Skin epidermis (tissue), 12 donors: ENCODE results near the gene SMC3.
"Not testable (repeated sequence)": the region's sequence is repeated elsewhere in the genome, so short reads cannot be mapped to it uniquely, and the experiment has no call there.

Experiments
- H3K27ac ChIP-seq, 21 experiments: fragments of 200-600 bp; sonication (generic) in 11 of 21; one replicate each; pipeline ENCODE4 v1.5.0; 2020; ENCODE audit warnings: mild to moderate bottlenecking in 3 of 21, inconsistent platforms in 2 of 21, moderate library complexity in 2 of 21
- H3K4me3 ChIP-seq, 7 experiments: fragments of 200-600 bp; sonication (generic) in 2 of 7; one replicate each; pipeline ENCODE4 v1.5.0; 2020; ENCODE audit warnings: inconsistent platforms in 2 of 7, mild to moderate bottlenecking in 2 of 7, moderate library complexity in 1 of 7

SMC3 gene

DNA sequence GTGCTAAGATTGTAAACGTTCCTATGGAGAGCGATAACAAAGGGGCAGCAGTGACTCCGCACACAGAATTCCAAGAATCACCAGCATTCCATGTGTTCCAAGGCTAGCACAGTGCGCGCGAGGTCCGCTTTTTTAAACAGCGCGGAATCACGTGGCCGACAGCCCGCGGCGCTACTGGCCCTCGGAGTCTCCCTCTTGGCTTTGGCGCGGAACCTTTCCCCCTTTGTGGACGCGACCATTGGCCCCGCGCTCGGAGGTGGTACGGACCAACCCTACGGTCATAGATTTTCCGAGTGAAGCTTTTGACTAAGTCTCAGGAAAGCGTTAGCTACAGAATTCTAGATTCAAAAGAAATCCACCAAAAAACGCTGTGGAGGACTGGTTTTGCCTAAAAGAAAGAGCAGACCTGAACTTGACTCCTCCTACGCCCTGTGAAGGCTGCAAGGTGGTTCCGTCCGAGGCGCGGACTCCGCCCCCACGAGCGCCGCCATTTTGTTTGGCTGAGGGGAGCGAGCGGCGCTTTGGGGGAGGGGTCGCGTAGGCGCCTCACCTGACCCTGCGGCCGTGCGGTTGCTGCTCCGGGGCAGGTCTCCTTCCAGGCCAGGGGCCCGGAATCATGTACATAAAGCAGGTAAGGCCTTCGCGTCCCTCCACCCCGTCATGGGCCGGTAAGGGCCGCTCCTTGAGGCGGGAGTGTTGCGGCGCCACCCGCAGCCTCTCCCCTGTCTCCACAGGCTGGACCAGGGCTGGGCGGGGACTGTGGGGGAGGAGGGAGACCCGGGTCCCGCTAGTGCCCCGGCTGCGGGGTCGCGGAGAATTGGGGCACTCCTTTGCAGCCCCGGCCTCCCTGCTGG lies at the start of gene SMC3:
SMC3 (plus strand) TSS at position 495 of the 854 bp plus-strand sequence; CDS start at position 617, 122 bp downstream.
- H3K27ac ChIP-seq = peak within 1 kb of the TSS; percentile 83 to 98 (median 93)
- H3K4me3 ChIP-seq = peak within 1 kb of the TSS; percentile 83 to 99 (median 96)

DNA sequence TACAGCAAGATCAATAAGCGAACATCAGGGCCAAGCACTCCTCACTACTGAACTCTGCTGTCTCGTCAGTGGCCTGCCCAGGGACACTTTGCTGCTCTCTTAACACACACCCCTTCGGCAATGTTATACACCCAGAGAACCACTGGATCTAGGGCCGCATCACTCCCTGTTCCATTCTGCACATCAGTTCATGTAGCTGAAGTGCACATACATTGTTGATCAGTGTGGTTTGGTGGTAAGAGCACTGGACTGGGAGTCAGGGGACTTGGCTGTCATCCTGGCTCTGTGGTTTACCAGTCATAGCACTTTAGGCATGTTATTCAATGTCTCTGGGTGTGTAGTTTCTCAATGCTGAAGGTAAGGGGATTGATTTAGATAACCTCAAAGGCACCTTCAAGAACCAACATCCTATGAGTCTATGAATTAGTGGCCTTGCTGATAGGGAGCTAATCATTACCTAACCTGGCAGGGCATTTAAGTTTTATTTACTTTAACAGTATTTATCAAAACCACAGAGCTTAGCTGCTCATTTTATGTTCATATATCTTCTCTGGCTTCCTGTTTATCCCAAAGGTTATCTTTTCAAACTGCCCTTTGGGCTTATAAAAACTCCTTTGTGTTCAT lies 45.0 kb upstream of the SMC3 start:
- H3K4me3 ChIP-seq = no peak overlapping the region
- no peak overlapping the region for H3K27ac ChIP-seq

DNA sequence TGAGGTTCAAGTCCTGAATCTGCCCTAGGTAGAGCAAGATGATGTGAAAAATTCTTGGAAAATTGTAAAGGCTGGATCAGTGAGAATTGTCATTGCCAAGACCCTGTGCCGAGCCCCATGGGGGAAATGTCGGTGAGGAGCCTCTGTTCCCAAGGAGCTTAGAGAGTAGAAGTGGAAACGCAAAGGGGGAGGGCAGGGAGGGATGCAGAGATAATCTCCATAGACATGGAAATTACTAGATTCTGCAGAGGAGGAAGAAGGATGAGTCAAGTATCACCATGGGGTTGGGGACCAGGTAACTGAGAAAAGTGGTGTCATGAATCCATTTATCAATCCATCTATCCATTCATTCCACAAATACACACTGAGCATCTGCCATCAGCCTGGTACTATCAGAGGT lies 43.8 kb upstream of the SMC3 start:
- H3K4me3 ChIP-seq = no peak overlapping the region
- H3K27ac ChIP-seq = no peak overlapping the region

DNA sequence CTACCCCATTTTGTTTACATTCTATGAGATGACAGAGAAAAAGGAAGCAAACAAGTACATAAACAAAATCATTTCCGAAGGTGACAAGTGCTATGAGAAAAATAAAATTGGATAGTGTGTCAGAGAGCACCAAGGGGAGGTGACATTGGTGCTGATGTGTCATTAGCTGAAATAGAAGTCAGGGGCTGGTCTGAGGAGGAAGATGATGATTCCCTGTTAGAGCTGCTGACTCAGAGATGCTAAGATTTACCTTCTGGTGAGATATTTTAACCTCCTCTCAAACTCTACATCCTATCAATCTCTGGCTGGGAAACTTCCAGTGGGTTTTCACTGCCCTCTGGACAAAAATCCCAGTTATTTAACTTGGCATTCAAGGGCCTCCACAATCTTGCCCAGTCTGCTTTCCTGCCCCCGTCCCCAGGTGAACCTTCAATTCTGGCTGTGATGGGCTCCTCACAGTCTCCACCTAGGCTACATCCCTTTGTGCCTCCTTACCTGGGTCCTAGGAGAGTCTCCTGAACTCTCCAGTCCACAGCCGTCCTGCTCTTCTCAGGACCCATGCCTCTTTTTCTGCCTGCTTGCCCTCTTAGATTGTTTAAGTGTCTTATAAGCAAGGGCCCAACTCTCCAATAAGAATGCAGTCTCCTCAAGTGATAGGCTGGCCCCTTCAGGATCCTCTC lies 43.2 kb upstream of the SMC3 start:
- no peak overlapping the region for H3K27ac ChIP-seq
- no peak overlapping the region for H3K4me3 ChIP-seq

DNA sequence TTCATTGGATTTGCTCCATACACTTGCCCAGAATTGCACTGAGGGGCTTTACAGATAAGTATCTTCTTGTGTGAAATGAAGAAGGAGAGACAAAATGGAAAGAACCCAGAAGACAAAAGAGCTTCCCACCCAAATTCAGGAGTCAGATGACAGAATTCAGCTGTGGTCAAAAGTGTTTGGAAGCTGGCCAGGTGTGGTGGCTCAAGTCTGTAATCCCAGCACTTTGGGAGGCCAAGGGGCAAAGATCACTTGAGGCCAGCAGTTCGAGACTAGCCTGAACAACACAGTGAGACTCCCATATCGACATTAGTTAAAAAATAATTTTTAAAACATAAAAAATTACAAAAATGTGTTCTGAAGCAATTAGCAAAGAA lies 42.6 kb upstream of the SMC3 start:
- no peak overlapping the region for H3K27ac ChIP-seq

DNA sequence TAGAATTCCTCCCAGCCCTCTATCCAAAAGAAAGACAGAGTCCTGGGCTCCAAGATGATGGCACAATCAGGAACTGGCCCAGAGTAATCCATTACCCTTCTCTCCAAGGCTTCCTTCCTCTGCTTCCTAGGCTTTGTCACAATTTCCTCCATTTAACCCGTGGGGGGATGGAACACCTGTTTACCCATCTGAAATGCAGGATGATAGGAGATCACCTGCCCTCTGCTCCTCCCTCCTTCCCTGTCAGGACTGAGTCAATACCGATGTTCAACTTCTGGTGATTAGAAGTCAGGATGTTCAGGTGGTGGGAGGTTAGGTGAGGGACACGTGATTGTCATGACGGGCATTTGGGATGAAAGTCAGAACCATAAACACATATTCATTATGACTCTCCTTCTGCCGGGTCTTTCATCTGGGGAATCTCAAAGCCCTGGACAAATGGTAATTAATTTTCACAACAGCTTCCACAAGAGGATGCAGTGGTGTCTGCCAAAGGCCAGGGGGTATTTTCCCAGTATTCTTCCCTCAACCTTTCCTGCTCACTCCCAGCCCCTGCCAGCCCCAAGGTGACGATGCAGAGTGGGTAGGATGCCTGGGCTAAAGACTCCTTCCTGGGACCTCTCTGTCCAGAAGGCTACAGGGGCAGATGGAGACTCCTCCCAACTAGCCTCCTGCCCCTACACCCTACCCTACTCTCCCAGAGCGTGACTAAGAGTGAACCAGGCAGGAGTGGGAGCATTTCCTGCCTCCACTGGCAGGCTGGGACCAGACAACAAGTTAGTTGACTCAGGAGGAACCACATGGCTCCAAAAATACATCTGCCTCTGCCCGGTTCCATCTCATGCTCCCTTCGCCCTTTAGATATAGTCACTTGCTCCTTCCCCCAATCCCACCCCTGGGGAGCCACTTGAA lies 41.9 kb upstream of the SMC3 start:
- H3K27ac ChIP-seq = no peak overlapping the region
- H3K4me3 ChIP-seq = no peak overlapping the region

More for the DNA sequence above, 42.6 kb upstream of the SMC3 start:
- no peak overlapping the region for H3K4me3 ChIP-seq

DNA sequence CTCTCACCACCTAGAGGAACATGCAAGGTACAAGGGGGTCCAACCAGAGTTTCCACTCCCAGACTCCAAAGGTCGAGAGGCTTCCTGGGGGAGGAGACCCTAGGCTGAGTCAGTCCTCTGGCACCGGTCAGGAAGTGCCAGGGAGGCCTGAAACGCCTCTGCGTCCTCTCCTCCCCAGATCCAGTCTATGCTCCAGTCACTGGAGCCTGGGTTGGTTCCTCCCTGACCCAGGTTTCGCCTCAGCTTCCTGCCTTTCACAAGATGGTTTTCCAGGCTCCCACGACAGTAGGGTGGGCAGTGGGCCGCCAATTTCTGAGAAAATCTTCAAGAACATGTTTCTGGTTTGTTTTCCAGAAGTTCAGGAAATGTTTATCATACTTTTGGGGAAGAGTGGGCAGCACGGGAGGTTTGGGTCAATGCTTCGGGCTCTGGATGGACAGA lies 39.7 kb upstream of the SMC3 start:
- Histone ChIP-seq H3K4me3 (no peak overlapping the region), H3K27ac (peak overlapping the region in 1 of 21 experiments; percentile 7)

DNA sequence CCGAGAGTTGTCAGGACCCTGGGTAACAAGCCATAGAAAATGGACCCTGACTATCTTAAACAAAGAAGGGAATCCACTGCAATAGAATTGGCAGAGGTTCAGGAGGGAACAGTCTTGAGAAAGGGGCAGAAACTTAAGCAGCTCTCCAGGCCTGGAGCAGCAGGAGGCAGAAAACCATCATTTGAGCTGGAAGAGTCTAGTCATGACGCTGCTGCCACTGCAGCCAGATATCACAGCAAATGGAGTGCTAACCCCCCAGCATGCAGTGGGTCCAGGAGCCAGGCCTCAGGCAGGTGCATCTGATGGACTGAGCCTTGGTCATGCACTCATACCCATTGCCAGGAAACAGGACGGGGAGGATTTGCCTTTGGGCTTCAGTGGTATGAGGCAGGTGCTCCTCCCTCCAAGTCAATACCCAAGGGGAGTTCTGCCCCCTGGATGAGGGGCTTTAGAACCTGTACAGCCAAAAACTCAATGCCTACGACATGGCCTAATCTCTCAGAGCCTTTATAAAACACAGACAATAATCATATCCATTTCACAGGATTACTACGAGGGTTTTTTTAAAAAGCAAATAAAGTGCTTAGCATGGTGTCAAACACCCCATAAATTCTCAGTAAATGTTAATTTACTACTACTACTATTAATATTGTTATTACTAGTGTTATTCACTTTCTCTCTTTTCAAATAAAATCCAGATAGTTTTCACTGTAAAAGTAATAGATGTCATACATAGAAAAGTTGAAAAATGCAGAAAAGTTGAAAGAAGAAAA lies 39.1 kb upstream of the SMC3 start:
- peak overlapping the region in 1 of 21 experiments; percentile 7 for H3K27ac ChIP-seq

DNA sequence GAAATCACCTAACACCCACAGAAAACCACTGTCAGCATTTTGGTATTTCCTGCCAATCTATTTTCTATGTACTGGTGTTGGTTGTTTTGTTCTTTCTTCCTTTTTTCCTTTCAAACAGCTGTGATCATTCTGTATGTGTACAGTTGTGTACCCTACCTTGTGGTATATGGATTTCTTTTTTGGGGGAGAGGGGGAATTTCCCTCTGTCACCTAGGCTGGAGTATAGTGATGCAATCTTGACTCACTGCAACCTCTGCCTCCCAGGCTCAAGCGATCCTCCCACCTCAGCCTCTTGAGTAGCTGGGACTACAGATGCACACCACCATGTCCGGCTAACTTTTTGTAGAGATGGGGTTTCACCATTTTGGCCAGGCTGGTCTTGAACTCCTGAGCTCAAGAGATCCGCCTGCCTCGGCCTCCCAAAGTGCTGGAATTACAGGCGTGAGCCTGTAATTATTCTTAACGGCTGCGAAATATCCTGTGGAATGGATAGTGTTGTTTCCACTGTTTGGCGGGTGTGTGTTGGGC lies 38.4 kb upstream of the SMC3 start:
- not testable (repeated sequence) for H3K27ac ChIP-seq

More for the DNA sequence above, 39.1 kb upstream of the SMC3 start:
- H3K4me3 ChIP-seq = no peak overlapping the region

DNA sequence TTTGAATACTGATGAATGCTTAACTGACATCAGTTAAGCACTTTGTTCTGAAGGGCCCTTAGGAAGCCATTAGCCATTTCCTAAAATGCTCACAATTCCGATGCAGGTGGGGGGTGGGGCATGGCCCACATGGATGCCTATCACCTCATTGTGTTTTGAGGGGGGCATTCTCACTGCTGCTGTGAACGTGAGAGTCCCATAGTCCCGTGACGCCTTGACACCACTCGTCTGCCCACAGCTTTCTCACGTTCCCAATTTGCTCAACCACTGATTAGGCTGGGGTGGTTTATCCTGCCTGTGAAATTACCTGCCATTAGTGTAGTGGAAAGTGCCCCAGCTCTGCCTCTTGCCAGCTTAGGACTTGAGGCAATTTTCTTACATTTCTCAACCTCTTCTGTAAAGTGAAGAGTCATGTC lies 37.9 kb upstream of the SMC3 start:
- peak overlapping the region in 4 of 21 experiments; percentile 6 to 59 (median 44) for H3K27ac ChIP-seq
- peak overlapping the region in 1 of 7 experiments; percentile 30 for H3K4me3 ChIP-seq

More for the DNA sequence above, 38.4 kb upstream of the SMC3 start:
- not testable (repeated sequence) for H3K4me3 ChIP-seq

DNA sequence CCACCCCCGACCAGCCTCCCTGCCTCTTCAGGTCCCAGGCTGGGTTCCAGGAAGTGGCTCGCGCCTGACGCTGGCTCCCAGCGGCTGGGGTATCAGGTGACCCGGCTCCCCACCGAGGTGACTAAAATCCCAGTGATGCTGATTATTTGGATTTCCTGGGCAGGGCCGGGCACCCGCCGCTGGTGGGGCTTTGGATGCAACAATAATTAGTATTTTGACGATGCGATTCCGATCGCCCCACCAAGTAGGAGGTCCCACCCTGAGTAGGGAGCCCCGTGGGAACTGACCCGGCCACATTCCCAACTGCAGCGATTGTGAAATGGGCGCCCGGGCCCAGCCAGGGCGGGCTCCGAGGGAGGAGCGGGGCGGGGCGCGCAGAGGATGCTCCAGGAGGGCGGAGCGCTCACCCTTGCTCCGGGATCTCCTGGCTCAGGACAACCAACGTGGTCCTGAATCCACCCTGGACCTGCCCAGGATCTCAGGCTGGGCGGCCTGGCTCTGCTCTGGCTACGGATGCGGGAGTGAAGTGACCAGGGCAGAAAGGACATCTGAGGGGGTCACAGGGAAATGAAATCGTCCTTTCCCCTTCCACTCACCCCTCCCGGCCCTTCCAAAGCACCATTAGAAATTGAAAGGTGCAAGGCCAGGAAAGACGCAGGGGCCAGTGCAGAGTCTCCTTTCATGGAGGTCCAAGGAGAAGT lies 37.2 kb upstream of the SMC3 start:
- Histone ChIP-seq H3K27ac (peak overlapping the region in 5 of 21 experiments; percentile 6 to 59 (median 55)), H3K4me3 (peak overlapping the region in 5 of 7 experiments; percentile 0 to 37 (median 26))

DNA sequence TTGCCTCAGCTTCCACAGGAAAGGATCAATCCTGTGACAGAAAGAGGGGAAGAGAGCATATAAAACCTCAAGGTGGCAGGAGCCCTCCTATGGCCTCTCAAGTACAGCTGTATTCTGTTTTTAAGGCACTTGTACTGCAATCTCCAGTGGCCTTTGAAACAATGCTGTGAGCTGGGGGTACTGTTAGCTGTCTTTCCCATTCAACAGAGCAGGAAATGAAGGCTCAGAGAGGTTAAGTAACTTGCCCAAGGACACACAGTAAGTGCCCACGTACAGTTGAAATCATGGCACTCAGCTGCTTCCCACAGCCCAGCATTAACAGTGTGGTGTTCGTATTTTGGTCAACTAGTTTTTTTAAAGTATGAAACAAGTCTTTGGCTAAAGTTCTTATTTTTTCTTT lies 35.8 kb upstream of the SMC3 start:
- no peak overlapping the region for H3K27ac ChIP-seq

DNA sequence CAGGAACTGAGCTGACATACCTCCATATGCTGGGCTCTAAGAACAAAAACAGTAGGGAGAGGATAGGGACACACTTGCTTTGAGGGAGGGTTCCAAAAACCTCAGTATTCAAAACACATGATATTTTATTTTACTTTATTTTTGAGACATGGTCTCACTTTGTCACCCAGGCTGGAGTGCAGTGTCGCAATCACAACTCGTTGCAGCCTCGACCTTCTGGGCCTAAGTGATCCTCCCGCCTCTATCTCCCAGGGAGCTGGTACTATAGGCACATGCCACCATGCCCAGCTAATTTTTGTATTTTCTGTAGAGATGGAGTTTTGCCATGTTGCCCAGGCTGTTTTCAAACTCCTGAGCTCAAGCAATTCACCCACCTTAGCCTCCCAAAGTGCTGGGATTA lies 34.9 kb upstream of the SMC3 start:
- H3K4me3 ChIP-seq = not testable (repeated sequence)

More for the DNA sequence above, 35.8 kb upstream of the SMC3 start:
- H3K4me3 ChIP-seq = no peak overlapping the region

DNA sequence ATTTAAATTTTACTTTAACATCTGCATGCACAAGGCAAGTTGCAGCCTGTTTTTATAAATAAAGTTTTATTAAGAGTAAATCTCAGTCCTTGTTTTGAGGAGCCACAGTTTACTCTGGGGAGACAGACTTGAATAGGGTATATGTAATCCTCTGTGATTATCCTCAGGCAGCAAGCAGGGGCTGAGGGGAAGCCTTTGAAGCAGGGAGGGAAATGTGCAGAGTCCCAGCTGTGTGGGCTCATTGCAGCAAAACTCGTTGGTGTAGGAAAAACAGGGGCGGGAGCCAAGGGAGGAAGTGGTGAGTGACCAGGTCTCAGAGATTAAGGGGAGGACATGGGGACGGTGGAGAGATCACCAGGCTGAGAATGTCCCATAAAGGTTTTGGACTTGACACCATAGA lies 34.3 kb upstream of the SMC3 start:
- H3K4me3 ChIP-seq = no peak overlapping the region

More for the DNA sequence above, 34.9 kb upstream of the SMC3 start:
- H3K27ac ChIP-seq = not testable (repeated sequence)

DNA sequence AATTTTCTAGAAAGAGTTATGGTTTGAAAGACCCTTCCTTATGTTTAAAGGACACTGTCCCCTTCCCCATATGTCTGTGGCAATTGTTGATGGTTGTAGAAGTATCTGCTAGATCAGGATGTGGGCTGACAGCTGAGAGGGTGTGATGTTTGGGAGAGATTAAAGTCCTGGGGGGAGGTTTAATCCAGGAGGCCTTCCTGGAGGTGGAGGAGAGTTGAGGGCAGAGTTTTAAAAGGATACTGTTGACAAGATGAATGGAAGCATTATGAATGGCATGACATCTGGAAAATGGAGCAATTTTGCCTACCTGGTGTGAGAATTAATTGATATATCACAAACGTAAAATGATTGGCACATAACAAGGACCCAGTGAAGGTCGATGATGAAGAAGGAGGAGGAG lies 32.9 kb upstream of the SMC3 start:
- Histone ChIP-seq H3K27ac (no peak overlapping the region), H3K4me3 (no peak overlapping the region)

More for the DNA sequence above, 34.3 kb upstream of the SMC3 start:
- no peak overlapping the region for H3K27ac ChIP-seq

DNA sequence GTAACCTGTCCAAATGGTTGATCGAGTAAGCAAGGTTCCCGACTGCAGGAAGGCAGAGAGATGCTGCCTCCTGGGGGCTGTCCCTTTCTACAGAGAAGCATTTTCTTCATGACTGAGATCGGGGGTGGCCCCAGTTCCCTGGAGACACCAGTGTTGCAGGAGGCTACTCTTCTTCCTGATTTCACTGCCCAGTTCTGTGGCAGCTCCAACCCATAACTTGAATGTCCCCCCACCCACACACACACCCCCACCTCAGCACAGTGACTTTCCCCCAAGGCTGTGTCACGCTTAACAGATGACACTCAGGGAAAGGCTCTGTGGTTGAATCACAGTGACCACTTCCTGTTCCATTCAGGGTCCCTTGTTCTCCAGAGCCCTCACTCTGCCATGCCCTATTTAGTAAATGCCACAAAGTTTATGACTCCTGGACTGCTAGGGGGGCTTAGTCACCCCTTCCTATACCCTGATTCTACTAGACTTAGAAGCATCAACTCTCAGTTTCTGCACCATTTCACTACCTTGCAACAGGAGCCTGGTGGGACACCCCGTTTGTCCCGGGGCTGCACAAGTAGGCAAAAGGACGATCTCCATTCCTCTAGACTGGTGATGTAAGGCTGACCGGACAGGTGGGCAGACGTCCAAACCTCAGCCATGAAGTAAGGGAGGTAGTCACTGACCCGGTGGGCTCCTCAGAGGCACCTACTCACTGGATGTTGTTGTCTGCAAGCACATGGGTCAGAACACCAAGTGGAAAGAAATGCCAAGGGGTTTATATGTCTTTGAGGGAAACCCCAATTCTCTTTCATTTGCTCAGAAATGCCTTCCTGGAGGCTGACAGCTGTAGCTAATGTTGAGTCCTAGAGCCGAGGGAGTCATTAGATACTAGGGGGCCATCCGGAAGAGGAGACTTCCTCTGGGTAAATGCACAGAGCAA lies 31.3 kb upstream of the SMC3 start:
- Histone ChIP-seq H3K4me3 (no peak overlapping the region), H3K27ac (no peak overlapping the region)

DNA sequence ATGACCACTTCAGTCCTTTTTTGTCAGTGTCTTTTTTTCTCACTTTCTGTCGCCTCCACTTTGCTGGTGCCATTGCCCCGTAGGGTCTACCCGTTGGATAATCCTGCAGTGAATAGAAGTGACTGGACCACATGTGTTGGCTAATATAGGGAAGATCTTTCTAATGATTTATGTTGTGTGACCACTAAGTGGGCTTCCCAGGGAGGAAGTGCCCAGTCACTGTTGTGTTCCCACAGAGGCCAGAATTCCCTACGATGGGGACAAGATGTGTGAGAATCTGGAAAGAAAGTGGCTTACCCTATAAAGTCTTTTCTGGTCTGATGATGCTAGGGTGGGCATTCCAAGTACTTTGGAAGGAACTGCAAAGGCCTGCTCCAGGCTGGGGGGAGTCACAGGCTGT lies 28.4 kb upstream of the SMC3 start:
- H3K4me3 ChIP-seq = no peak overlapping the region
- no peak overlapping the region for H3K27ac ChIP-seq
